OCI-LY1 (cell line): ENCODE results near the gene AGPAT2.

Experiments used
- H2AFZ ChIP-seq: fragments of 200-600 bp; sonication (generic), shearing (Covaris generic); 2 replicates; pipeline ENCODE4 v1.6.0; 2014; ENCODE audit warnings: antibody characterized with exemption, mild to moderate bottlenecking, low read length
- H3F3A ChIP-seq: fragments of 200-600 bp; sonication (generic), shearing (Covaris generic); 2 replicates; pipeline ENCODE4 v1.6.0; 2014; ENCODE audit warnings: mild to moderate bottlenecking, antibody characterized with exemption, low read length, moderate library complexity; ENCODE audit not compliant: insufficient read depth
- H3K27ac ChIP-seq: fragments of 200-600 bp; sonication (generic); 2 replicates; pipeline ENCODE4 v1.5.1; 2014; ENCODE audit warnings: low read length, mixed run types, mild to moderate bottlenecking, low read depth; ENCODE audit not compliant: poor library complexity, severe bottlenecking
- H3K27me3 ChIP-seq: fragments of 200-600 bp; sonication (generic); 2 replicates; pipeline ENCODE4 v1.6.0; 2014; ENCODE audit warnings: antibody characterized with exemption, mild to moderate bottlenecking, low read length, moderate library complexity; ENCODE audit not compliant: insufficient read depth
- H3K36me3 ChIP-seq: fragments of 200-600 bp; sonication (generic); 2 replicates; pipeline ENCODE4 v1.6.1; 2014; ENCODE audit warnings: mild to moderate bottlenecking, antibody characterized with exemption, low read length, moderate library complexity, mixed read lengths; ENCODE audit not compliant: insufficient read depth
- H3K4me1 ChIP-seq: fragments of 200-600 bp; sonication (generic); 2 replicates; pipeline ENCODE4 v1.5.1; 2014; ENCODE audit warnings: mild to moderate bottlenecking, low read length, moderate library complexity; ENCODE audit not compliant: insufficient read depth, severe bottlenecking
- H3K4me2 ChIP-seq: fragments of 200-600 bp; sonication (generic), shearing (Covaris generic); 2 replicates; pipeline ENCODE4 v1.6.1; 2014; ENCODE audit warnings: low read length
- H3K4me3 ChIP-seq: fragments of 200-600 bp; sonication (generic); 2 replicates; pipeline ENCODE4 v1.5.1; 2014; ENCODE audit warnings: low read length, low read depth, mild to moderate bottlenecking, mixed read lengths; ENCODE audit not compliant: poor library complexity, severe bottlenecking
- H3K79me2 ChIP-seq: fragments of 200-600 bp; shearing (Covaris generic); 2 replicates; pipeline ENCODE4 v1.6.1; 2016; ENCODE audit warnings: mixed run types, low read length, mixed read lengths; ENCODE audit not compliant: insufficient read depth
- H3K9ac ChIP-seq: fragments of 200-600 bp; sonication (generic), shearing (Covaris generic); 2 replicates; pipeline ENCODE4 v1.6.1; 2014; ENCODE audit warnings: mild to moderate bottlenecking, low read length, mixed read lengths
- H3K9me2 ChIP-seq: fragments of 200-600 bp; sonication (generic), shearing (Covaris generic); 2 replicates; pipeline ENCODE4 v1.6.1; 2014; ENCODE audit warnings: low read depth, mild to moderate bottlenecking, low read length, mixed read lengths
- H3K9me3 ChIP-seq: fragments of 200-600 bp; shearing (Covaris generic); 2 replicates; pipeline ENCODE4 v1.6.1; 2014; ENCODE audit warnings: low read length, mixed read lengths
- H4K20me1 ChIP-seq: fragments of 200-600 bp; sonication (generic), shearing (Covaris generic); 2 replicates; pipeline ENCODE4 v1.6.0; 2016; ENCODE audit warnings: mild to moderate bottlenecking, low read length; ENCODE audit not compliant: insufficient read depth
- EZH2 ChIP-seq: fragments of 200-600 bp; sonication (generic), shearing (Covaris generic); IDR thresholded peaks from 2 replicates; pipeline ENCODE4 v1.8.0; 2017; ENCODE audit warnings: borderline replicate concordance, mixed run types, mild to moderate bottlenecking, antibody characterized with exemption, low read length, moderate library complexity, mixed read lengths
- TF ChIP-seq, protein P1 (sequence below): fragments of 200-600 bp; sonication (generic), shearing (Covaris generic); IDR thresholded peaks from 2 replicates; pipeline ENCODE4 v1.5.1; 2017; ENCODE audit warnings: mild to moderate bottlenecking, antibody characterized with exemption, low read length, moderate library complexity, mixed read lengths

The AGPAT2 gene

GRCh38 chr9:136720898-136721338 lies 33.7 kb upstream of the AGPAT2 start:
- no peaks in the 10 kb centered on the region for H3K79me2 ChIP-seq
- no peak overlapping the region for H3K27ac ChIP-seq
- H3K9me3 ChIP-seq = no peaks in the 10 kb centered on the region
- H2AFZ ChIP-seq = no peak overlapping the region
- H3F3A ChIP-seq = no peaks in the 10 kb centered on the region
- 0 out of 2 replicates have a peak, but pooled peaks cover 8% of the 10 kb centered on the region for H3K27me3 ChIP-seq
- no peaks in the 10 kb centered on the region for H4K20me1 ChIP-seq
- no peak overlapping the region for H3K4me3 ChIP-seq
- peaks cover 5% of the 10 kb centered on the region for H3K4me1 ChIP-seq
- H3K4me2 ChIP-seq = no peak overlapping the region
- TF ChIP-seq, protein P1, sequence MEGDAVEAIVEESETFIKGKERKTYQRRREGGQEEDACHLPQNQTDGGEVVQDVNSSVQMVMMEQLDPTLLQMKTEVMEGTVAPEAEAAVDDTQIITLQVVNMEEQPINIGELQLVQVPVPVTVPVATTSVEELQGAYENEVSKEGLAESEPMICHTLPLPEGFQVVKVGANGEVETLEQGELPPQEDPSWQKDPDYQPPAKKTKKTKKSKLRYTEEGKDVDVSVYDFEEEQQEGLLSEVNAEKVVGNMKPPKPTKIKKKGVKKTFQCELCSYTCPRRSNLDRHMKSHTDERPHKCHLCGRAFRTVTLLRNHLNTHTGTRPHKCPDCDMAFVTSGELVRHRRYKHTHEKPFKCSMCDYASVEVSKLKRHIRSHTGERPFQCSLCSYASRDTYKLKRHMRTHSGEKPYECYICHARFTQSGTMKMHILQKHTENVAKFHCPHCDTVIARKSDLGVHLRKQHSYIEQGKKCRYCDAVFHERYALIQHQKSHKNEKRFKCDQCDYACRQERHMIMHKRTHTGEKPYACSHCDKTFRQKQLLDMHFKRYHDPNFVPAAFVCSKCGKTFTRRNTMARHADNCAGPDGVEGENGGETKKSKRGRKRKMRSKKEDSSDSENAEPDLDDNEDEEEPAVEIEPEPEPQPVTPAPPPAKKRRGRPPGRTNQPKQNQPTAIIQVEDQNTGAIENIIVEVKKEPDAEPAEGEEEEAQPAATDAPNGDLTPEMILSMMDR = no peak
- no peak for TF ChIP-seq EZH2
- peaks cover 40% of the 10 kb centered on the region for H3K36me3 ChIP-seq
- H3K9ac ChIP-seq = no peak overlapping the region
- H3K9me2 ChIP-seq = no peaks in the 10 kb centered on the region

GRCh38 chr9:136720251-136720897 lies 33.1 kb upstream of the AGPAT2 start:
- Histone ChIP-seq H3K4me1 (no peaks in the 10 kb centered on the region), H3K4me2 (no peak overlapping the region), H2AFZ (no peak overlapping the region), H3K79me2 (no peaks in the 10 kb centered on the region), H3F3A (no peaks in the 10 kb centered on the region), H3K9me3 (no peaks in the 10 kb centered on the region), H3K27ac (no peak overlapping the region), H3K36me3 (peaks cover 35% of the 10 kb centered on the region), H4K20me1 (no peaks in the 10 kb centered on the region), H3K9me2 (no peaks in the 10 kb centered on the region), H3K27me3 (0 out of 2 replicates have a peak, but pooled peaks cover 8% of the 10 kb centered on the region), H3K4me3 (no peak overlapping the region), H3K9ac (no peak overlapping the region)
- no peak for TF ChIP-seq EZH2
- TF ChIP-seq, protein P1 = no peak

DNA sequence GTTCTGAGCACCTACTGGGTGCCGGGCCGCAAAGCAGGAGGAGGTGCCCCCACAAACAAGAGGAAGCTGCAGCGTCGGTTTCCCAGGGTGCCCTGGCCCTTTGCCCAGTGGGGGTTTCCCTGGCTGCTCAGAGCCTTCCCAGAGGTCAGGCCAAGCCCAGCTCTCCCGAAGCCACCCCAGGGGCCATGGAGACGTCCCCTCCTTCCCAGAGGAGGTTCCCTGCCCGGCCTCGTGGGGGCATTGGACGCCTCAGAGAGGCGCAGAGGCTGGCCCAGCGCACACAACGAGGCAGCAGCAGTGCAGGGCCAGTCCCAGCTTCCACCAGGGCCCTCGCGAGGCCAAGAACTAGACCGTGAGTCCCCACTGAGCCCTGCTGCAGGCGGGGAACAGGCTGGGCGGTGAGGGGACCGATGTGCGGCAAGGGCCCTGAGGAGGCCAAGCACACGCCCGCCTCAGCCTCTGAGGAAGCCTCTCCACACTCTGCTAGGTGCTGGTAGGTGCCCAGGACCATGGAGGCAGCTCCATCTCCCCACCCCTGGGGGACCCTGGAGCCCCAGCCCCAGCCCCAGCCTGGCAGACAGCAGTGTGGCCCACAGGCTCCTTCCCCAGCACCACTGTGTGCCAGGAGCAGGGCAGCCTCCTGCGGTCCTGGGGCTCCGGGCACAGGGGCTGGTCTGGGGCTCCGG lies 32.1 kb upstream of the AGPAT2 start:
- Histone ChIP-seq H3K4me2 (no peak overlapping the region), H3K36me3 (peaks cover 25% of the 10 kb centered on the region), H3K4me1 (no peaks in the 10 kb centered on the region), H2AFZ (no peak overlapping the region), H3K79me2 (no peaks in the 10 kb centered on the region), H3K9ac (no peak overlapping the region), H3K9me2 (no peaks in the 10 kb centered on the region), H3K27ac (no peak overlapping the region), H4K20me1 (no peaks in the 10 kb centered on the region), H3F3A (no peaks in the 10 kb centered on the region), H3K9me3 (no peaks in the 10 kb centered on the region), H3K4me3 (no peak overlapping the region), H3K27me3 (peaks cover 8% of the 10 kb centered on the region; the same call in 1 of the 2 replicates)
- TF ChIP-seq, protein P1 = no peak
- no peak for TF ChIP-seq EZH2
